B cell (primary cell): ENCODE measurements around the gene DDHD1. TPM values are rescaled to one million over a fixed set of nuclear protein-coding genes. Genes with fewer than 3 reads are reported as not detected.

Source experiments
- ATAC-seq: fragments of 200-7000 bp; cut with Tn5 transposase; one replicate; pipeline ENCODE4 v1.10.0; 2021; ENCODE audit warnings: low read depth, mild to moderate bottlenecking, moderate number of reproducible peaks, moderate library complexity
- CTCF ChIA-PET: fragments of 350-600 bp; sonication (Branson Sonifier 250); formaldehyde crosslinking; loops from one replicate; lab custom pipeline; 2021; ENCODE audit warnings: antibody characterized with exemption, inconsistent platforms; lab: Charles Lee
- POLR2A ChIA-PET: fragments of 350-600 bp; sonication (Branson Sonifier 250); formaldehyde crosslinking; loops from one replicate; lab custom pipeline; 2021; ENCODE audit warnings: antibody characterized with exemption; lab: Charles Lee
- DNase-seq: peaks from one replicate; pipeline ENCODE4 v3.0.0; 2013
- H2AFZ ChIP-seq: 2 replicates; pipeline ENCODE4 v1.6.1; 2012; ENCODE audit warnings: mild to moderate bottlenecking, low read depth, low read length; ENCODE audit not compliant: insufficient read depth, poor library complexity, severe bottlenecking
- H3K27ac ChIP-seq, 2 donors: 1 replicate in 1 of 2; 2 replicates in 1 of 2; pipeline ENCODE4 v1.5.1; 2012 to 2013; ENCODE audit warnings: low read length in 2 of 2, mild to moderate bottlenecking in 2 of 2, moderate library complexity in 1 of 2
- H3K27me3 ChIP-seq, 4 experiments: fragments of 200-600 bp in 1 of 4; sonication (generic) in 1 of 4; replicated peaks in 1 of 4; 1 replicate in 2 of 4; 2 replicates in 2 of 4; pipeline versions ENCODE4 v1.6.1 to v1.7.0; 2013 to 2016; ENCODE audit warnings: low read length in 3 of 4, mild to moderate bottlenecking in 2 of 4, mixed read lengths in 1 of 4, moderate library complexity in 1 of 4; ENCODE audit not compliant: insufficient read depth in 4 of 4, control insufficient read depth in 3 of 4; ENCODE audit errors: control extremely low read depth in 1 of 4
- H3K36me3 ChIP-seq, 2 experiments: replicated peaks in 1 of 2; 1 replicate in 1 of 2; 2 replicates in 1 of 2; pipeline versions ENCODE4 v1.6.1 to v1.7.1; 2013; ENCODE audit warnings: low read length in 1 of 2; ENCODE audit not compliant: insufficient read depth in 2 of 2, control insufficient read depth in 1 of 2; ENCODE audit errors: control extremely low read depth in 1 of 2, extremely low read depth in 1 of 2
- H3K4me1 ChIP-seq, 2 donors: fragments of 200-600 bp in 1 of 2; sonication (generic) in 1 of 2; 1 replicate in 1 of 2; 2 replicates in 1 of 2; pipeline versions ENCODE4 v1.5.1 to v1.6.1; 2013 to 2017; ENCODE audit warnings: low read length in 2 of 2; ENCODE audit not compliant: control insufficient read depth in 2 of 2, insufficient read depth in 2 of 2
- H3K4me2 ChIP-seq: replicated peaks from 2 replicates; pipeline ENCODE3; 2012; ENCODE audit warnings: mild to moderate bottlenecking, low read depth, low read length; ENCODE audit not compliant: poor library complexity, severe bottlenecking
- H3K4me3 ChIP-seq, 5 experiments: fragments of 200-600 bp in 1 of 5; sonication (generic) in 1 of 5; 1 replicate in 3 of 5; 2 replicates in 2 of 5; pipeline versions ENCODE4 v1.5.1 to v1.7.0; 2011 to 2016; ENCODE audit warnings: low read length in 4 of 5, mild to moderate bottlenecking in 4 of 5, low read depth in 2 of 5, control low read depth in 1 of 5, moderate library complexity in 1 of 5; ENCODE audit not compliant: insufficient read depth in 1 of 5; ENCODE audit errors: control extremely low read depth in 1 of 5, extremely low read depth in 1 of 5
- H3K79me2 ChIP-seq: fragments of 200-600 bp; sonication (generic); one replicate; pipeline ENCODE4 v1.6.0; 2016; ENCODE audit warnings: low read length; ENCODE audit not compliant: control insufficient read depth, insufficient read depth
- H3K9ac ChIP-seq: fragments of 200-600 bp; sonication (generic); 2 replicates; pipeline ENCODE4 v1.6.1; 2017; ENCODE audit warnings: mild to moderate bottlenecking, low read length, moderate library complexity
- H3K9me3 ChIP-seq, 3 donors: one replicate each; pipeline versions ENCODE4 v1.6.1 to v1.7.1; 2013; ENCODE audit warnings: low read length in 2 of 3; ENCODE audit not compliant: control insufficient read depth in 2 of 3, insufficient read depth in 1 of 3; ENCODE audit errors: control extremely low read depth in 1 of 3
- H4K20me1 ChIP-seq: 2 replicates; pipeline ENCODE4 v1.6.0; 2012; ENCODE audit warnings: mild to moderate bottlenecking, low read length; ENCODE audit not compliant: insufficient read depth, control insufficient read depth, poor library complexity, severe bottlenecking
- H3K27ac Mint-ChIP-seq: one replicate; pipeline ENCODE4 v1.8.0; 2021; ENCODE audit warnings: mixed read lengths
- H3K27me3 Mint-ChIP-seq: one replicate; pipeline ENCODE4 v1.8.0; 2021; ENCODE audit warnings: mixed read lengths
- H3K4me1 Mint-ChIP-seq: one replicate; pipeline ENCODE4 v1.8.0; 2021; ENCODE audit warnings: mixed read lengths
- H3K4me3 Mint-ChIP-seq: one replicate; pipeline ENCODE4 v1.8.0; 2021; ENCODE audit warnings: mixed read lengths
- H3K9me3 Mint-ChIP-seq: one replicate; pipeline ENCODE4 v1.8.0; 2022; ENCODE audit warnings: mixed read lengths; ENCODE audit not compliant: insufficient read depth
- CTCF ChIP-seq: fragments of 200-600 bp; IDR thresholded peaks from one replicate; pipeline ENCODE4 v1.8.0; 2022; ENCODE audit warnings: antibody characterized with exemption, mild to moderate bottlenecking
- EZH2 ChIP-seq: IDR thresholded peaks from 2 replicates; pipeline ENCODE4 v1.6.1; 2012; ENCODE audit warnings: borderline replicate concordance, low read depth, mild to moderate bottlenecking, moderate library complexity, low read length; ENCODE audit not compliant: insufficient read depth, poor library complexity, severe bottlenecking
- WGBS: methylation state at CpG from one replicate; pipeline ENCODE4 v1.1.5; 2013; ENCODE audit warnings: missing lambda C conversion rate; ENCODE audit not compliant: insufficient coverage; 5-methylcytosine and 5-hydroxymethylcytosine counted together
- intact Hi-C: fragments of 100-400 bp; cut with micrococcal nuclease; formaldehyde crosslinking; loops from one replicate; pipeline ENCODE4 v1.10.0; 2022
- polyA plus RNA-seq: library from polyadenylated mRNA; depleted of rRNA; stranded (reverse); fragments of >200 nt; gene quantifications from 2 replicates; pipeline ENCODE4 v1.2.3, GENCODE V29; 2012
- total RNA-seq, 2 donors: library from RNA; stranded (reverse); fragments of 120-200 nt in 1 of 2; gene quantifications; 1 replicate in 1 of 2; 2 replicates in 1 of 2; pipeline versions ENCODE4 v1.2.3 to v1.2.4, GENCODE V29; 2013 to 2022

DDHD1 gene
- total and polyA plus RNA-seq, 2 donors (not counting 1 experiment from before 2014, with no cell fraction given), result 7.1 to 75.4 TPM

- no peak overlapping the region for H3K27ac ChIP-seq
- no peaks in the 10 kb centered on the region for H4K20me1 ChIP-seq
- H3K9ac ChIP-seq, result no peak overlapping the region
- no peak overlapping the region for H3K4me2 ChIP-seq
- Mint-ChIP-seq H3K4me1 (no peaks in the 10 kb centered on the region), H3K27ac (no peak overlapping the region), H3K9me3 (no peaks in the 10 kb centered on the region), H3K4me3 (no peak overlapping the region), H3K27me3 (no peaks in the 10 kb centered on the region)
- WGBS, result no CpG with 5 or more reads among the region's 5 CpGs
- no peak for DNase-seq
- H3K4me1 ChIP-seq, result no peaks in the 10 kb centered on the region
- POLR2A ChIA-PET, result no interaction called here
- H3K36me3 ChIP-seq, result peaks cover 8 to 23% of the 10 kb centered on the region in 2 experiments
- no peaks in the 10 kb centered on the region for H3K9me3 ChIP-seq
- H3K27me3 ChIP-seq, result no peaks in the 10 kb centered on the region
- no peak overlapping the region for H2AFZ ChIP-seq
- H3K79me2 ChIP-seq, result no peaks in the 10 kb centered on the region
- TF ChIP-seq EZH2 (no peak), CTCF (no peak)
- no peak for ATAC-seq
- intact Hi-C loops, result no loop called here
- no peak overlapping the region for H3K4me3 ChIP-seq
- CTCF ChIA-PET, result no interaction called here
Measured at GRCh38 chr14:53047307-53048069, 105.6 kb downstream of the DDHD1 start.

- Histone ChIP-seq H3K79me2 (no peaks in the 10 kb centered on the region), H3K36me3 (peaks cover 7 to 24% of the 10 kb centered on the region in 2 experiments), H3K4me3 (no peak overlapping the region), H4K20me1 (no peaks in the 10 kb centered on the region), H2AFZ (no peak overlapping the region), H3K9me3 (no peaks in the 10 kb centered on the region), H3K4me2 (no peak overlapping the region), H3K27me3 (no peaks in the 10 kb centered on the region), H3K9ac (no peak overlapping the region), H3K4me1 (no peaks in the 10 kb centered on the region), H3K27ac (no peak overlapping the region)
- no peak for TF ChIP-seq EZH2
- no peak for TF ChIP-seq CTCF
- H3K9me3 Mint-ChIP-seq, result no peaks in the 10 kb centered on the region
- H3K27me3 Mint-ChIP-seq, result no peaks in the 10 kb centered on the region
- H3K27ac Mint-ChIP-seq, result no peak overlapping the region
- DNase-seq, result no peak
- no peak overlapping the region for H3K4me3 Mint-ChIP-seq
- POLR2A ChIA-PET, result no interaction called here
- intact Hi-C loops, result no loop called here
- CTCF ChIA-PET, result no interaction called here
- WGBS, result no CpG with 5 or more reads among the region's 2 CpGs
- no peaks in the 10 kb centered on the region for H3K4me1 Mint-ChIP-seq
- no peak for ATAC-seq
Measured at GRCh38 chr14:53044486-53044885, 108.6 kb downstream of the DDHD1 start.
